ENCODE measurements around the gene UTY. TPM values are rescaled to one million over a fixed set of nuclear protein-coding genes. Genes with fewer than 3 reads are reported as not detected.

UTY gene
- total and polyA plus RNA-seq, 10 of the 15 experiments (the other 5 are each of a cell fraction or from before 2014, with no cell fraction given), result 0.13 TPM; not detected in 9

- no CpG with 5 or more reads among the region's 2 CpGs for WGBS (ENCODE audit: insufficient coverage, insufficient replicate concordance, low lambda C conversion rate, missing lambda C conversion rate)
- no TSS peak for BruUV-seq (replicated peaks)
- TF ChIP-seq REST (IDR thresholded peaks at IDR 0.05; ENCODE audit: low read depth, low read length) (no peak), PAX5 (IDR thresholded peaks at IDR 0.05; ENCODE audit: borderline replicate concordance, low read depth, low read length) (no peak), TCF7 (IDR thresholded peaks at IDR 0.05; ENCODE audit: borderline replicate concordance) (no peak), TCF3 (IDR thresholded peaks at IDR 0.05; ENCODE audit: borderline replicate concordance, insufficient read depth, low read depth, low read length) (no peak), ZBTB11 (CRISPR knock-in tag; IDR thresholded peaks at IDR 0.05) (no peak), BACH1 (IDR thresholded peaks at IDR 0.05; ENCODE audit: borderline replicate concordance) (no peak), NFIC (IDR thresholded peaks at IDR 0.05; ENCODE audit: low read depth, low read length) (no peak), HSF1 (IDR thresholded peaks at IDR 0.05; ENCODE audit: low read depth, low read length) (no peak), ETV6 (conservative IDR thresholded peaks at IDR 0.05 in 1 of 2, IDR thresholded peaks at IDR 0.05 in 1 of 2; ENCODE audit: borderline replicate concordance in 1 of 2, low read depth in 1 of 2) (no peak), MYB (IDR thresholded peaks at IDR 0.05; ENCODE audit: borderline replicate concordance, low read depth, low read length) (no peak), RUNX3 (IDR thresholded peaks at IDR 0.05; ENCODE audit: low read length) (no peak), ZNF207 (IDR thresholded peaks at IDR 0.05; ENCODE audit: borderline replicate concordance) (no peak), ASH2L (IDR thresholded peaks at IDR 0.05; ENCODE audit: borderline replicate concordance, low read depth) (no peak)
- RAD21 ChIA-PET (ENCODE audit: unreplicated experiment), result no interaction called here
- H3K4me2 ChIP-seq (ENCODE audit: control insufficient read depth, insufficient read depth), result no peak overlapping the region
- H3K9ac ChIP-seq (ENCODE audit: control insufficient read depth, insufficient read depth, low read length), result no peak overlapping the region
- DNase-seq (ENCODE audit: low read depth, low spot score), result no peak
- H4K20me1 ChIP-seq (ENCODE audit: control insufficient read depth, insufficient read depth), result no peaks in the 10 kb centered on the region
- H3K4me3 ChIP-seq, result no peak overlapping the region
- no peak overlapping the region for H3K27ac ChIP-seq (ENCODE audit: control insufficient read depth, insufficient read depth)
- H3K79me2 ChIP-seq (ENCODE audit: control insufficient read depth, insufficient read depth, low read length), result no peaks in the 10 kb centered on the region
- intact Hi-C loops (cut with micrococcal nuclease; ENCODE audit: unreplicated experiment), result no loop called here
- SMC1A ChIA-PET (ENCODE audit: uncharacterized antibody, unreplicated experiment), result no interaction called here
- FAIRE-seq, result no peak
- no peaks in the 10 kb centered on the region for H3K27me3 ChIP-seq (replicated peaks in 1 of 2; ENCODE audit: control insufficient read depth in 2 of 2, insufficient read depth in 2 of 2, low read length in 1 of 2)
- H3K36me3 ChIP-seq (ENCODE audit: control insufficient read depth in 2 of 2, insufficient read depth in 2 of 2, low read length in 1 of 2), result no peaks in the 10 kb centered on the region
- CTCF ChIA-PET, result no interaction called here
- no peaks in the 10 kb centered on the region for H3K4me1 ChIP-seq (ENCODE audit: control insufficient read depth, insufficient read depth, low read length)
- no peak overlapping the region for H2AFZ ChIP-seq (ENCODE audit: control insufficient read depth, low read depth, low read length)
- H3K9me3 ChIP-seq (replicated peaks; ENCODE audit: control insufficient read depth, insufficient read depth, low read length), result no peaks in the 10 kb centered on the region
- in situ Hi-C loops (cut with MboI), result no loop called here
- ATAC-seq, result no peak
- POLR2A ChIA-PET, result no interaction called here
These were observed 4.8 kb downstream of the UTY start for GRCh38 chrY:13474997-13475396.
